Measurements from ENCODE around the gene MRPL1. TPM values are rescaled to one million over a fixed set of nuclear protein-coding genes. Genes with fewer than 3 reads are reported as not detected.

Gene MRPL1
- total and polyA plus RNA-seq, 2 of the 13 experiments (the other 11 are each of a cell fraction or from before 2014, with no cell fraction given) = 23.3 to 61.5 TPM

DNA sequence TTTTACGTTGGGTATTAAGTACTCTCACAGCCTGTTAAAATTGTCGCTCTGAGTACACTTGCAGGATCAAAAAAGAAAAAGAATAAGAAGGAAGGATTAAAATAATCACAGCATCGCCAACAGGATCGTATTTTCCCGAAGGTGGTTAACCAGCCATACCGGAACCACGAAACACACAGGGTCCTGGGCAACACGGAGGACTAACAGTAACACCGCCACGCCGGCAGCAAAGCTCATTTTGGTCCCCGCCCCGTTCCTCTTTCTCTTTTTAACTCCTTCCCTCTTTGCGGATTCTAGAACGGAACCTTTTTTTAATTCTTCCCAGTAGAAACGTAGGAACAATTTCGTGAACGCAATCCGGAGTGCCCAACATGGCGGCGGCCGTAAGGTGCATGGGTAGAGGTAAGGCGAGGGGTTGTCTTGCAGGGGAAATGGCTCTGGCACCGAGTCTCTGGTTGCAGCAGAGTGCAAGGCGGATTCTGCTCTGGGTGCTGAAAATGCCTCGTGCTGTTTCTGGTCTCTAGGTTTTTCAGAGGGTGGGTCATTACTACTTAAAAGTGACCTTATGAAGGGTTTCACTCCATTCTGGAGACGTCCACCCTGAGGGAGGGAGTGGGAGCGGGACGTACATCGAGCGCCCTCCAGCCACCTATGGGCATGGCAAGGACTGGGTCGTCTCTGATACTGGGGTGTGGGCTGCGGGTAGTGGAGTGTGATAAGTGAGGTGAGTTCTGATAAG is at the start of gene MRPL1 (continued):
- no peak for TF ChIP-seq ZNF790 (CRISPR knock-in tag; IDR thresholded peaks at IDR 0.05; ENCODE audit: borderline replicate concordance)
- peak; percentile 79 for TF ChIP-seq ZNF746 (CRISPR knock-in tag; IDR thresholded peaks at IDR 0.05)
- TF ChIP-seq ZSCAN31 (CRISPR knock-in tag; IDR thresholded peaks at IDR 0.05; ENCODE audit: low read depth) = peak; percentile 80
- TF ChIP-seq HDAC2 (CRISPR knock-in tag; IDR thresholded peaks at IDR 0.05) = peak; percentile 84
- TF ChIP-seq ZNF614 (CRISPR knock-in tag; IDR thresholded peaks at IDR 0.05; ENCODE audit: borderline replicate concordance) = peak; percentile 92; the same call in 1 of the 2 replicates
- peak; percentile 80; the same call in 1 of the 2 replicates for TF ChIP-seq ATF2 (CRISPR knock-in tag; IDR thresholded peaks at IDR 0.05)
- peak; percentile 81; the same call in 1 of the 2 replicates for TF ChIP-seq ZNF280B (CRISPR knock-in tag; IDR thresholded peaks at IDR 0.05; ENCODE audit: borderline replicate concordance)
- peak; percentile 77; the same call in 1 of the 2 replicates for TF ChIP-seq GLI4 (CRISPR knock-in tag; IDR thresholded peaks at IDR 0.05; ENCODE audit: borderline replicate concordance)
- peak; percentile 75 for TF ChIP-seq TBL1XR1 (IDR thresholded peaks at IDR 0.05; ENCODE audit: borderline replicate concordance, low read length, partially characterized antibody)
- TF ChIP-seq THAP11 (CRISPR knock-in tag; IDR thresholded peaks at IDR 0.05) = peak; percentile 94
- no peak for TF ChIP-seq ZNF180 (CRISPR knock-in tag; IDR thresholded peaks at IDR 0.05; ENCODE audit: borderline replicate concordance, low read depth)
- peak; percentile 93 for TF ChIP-seq CCDC6 (CRISPR knock-in tag; IDR thresholded peaks at IDR 0.05)
- TF ChIP-seq, protein P1, sequence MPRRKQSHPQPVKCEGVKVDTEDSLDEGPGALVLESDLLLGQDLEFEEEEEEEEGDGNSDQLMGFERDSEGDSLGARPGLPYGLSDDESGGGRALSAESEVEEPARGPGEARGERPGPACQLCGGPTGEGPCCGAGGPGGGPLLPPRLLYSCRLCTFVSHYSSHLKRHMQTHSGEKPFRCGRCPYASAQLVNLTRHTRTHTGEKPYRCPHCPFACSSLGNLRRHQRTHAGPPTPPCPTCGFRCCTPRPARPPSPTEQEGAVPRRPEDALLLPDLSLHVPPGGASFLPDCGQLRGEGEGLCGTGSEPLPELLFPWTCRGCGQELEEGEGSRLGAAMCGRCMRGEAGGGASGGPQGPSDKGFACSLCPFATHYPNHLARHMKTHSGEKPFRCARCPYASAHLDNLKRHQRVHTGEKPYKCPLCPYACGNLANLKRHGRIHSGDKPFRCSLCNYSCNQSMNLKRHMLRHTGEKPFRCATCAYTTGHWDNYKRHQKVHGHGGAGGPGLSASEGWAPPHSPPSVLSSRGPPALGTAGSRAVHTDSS (CRISPR knock-in tag; conservative IDR thresholded peaks at IDR 0.05) = no peak
- TF ChIP-seq MIER3 (CRISPR knock-in tag; IDR thresholded peaks at IDR 0.05; ENCODE audit: borderline replicate concordance) = peak; percentile 92; the same call in 1 of the 2 replicates
- peak; percentile 95 for TF ChIP-seq ZNF615 (CRISPR knock-in tag; IDR thresholded peaks at IDR 0.05; ENCODE audit: borderline replicate concordance)
- 0 out of 2 replicates have a peak, but pooled peaks have one; percentile 37 for TF ChIP-seq PAX8 (CRISPR knock-in tag; IDR thresholded peaks at IDR 0.05; ENCODE audit: borderline replicate concordance)
- TF ChIP-seq, protein P2, sequence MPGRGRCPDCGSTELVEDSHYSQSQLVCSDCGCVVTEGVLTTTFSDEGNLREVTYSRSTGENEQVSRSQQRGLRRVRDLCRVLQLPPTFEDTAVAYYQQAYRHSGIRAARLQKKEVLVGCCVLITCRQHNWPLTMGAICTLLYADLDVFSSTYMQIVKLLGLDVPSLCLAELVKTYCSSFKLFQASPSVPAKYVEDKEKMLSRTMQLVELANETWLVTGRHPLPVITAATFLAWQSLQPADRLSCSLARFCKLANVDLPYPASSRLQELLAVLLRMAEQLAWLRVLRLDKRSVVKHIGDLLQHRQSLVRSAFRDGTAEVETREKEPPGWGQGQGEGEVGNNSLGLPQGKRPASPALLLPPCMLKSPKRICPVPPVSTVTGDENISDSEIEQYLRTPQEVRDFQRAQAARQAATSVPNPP (CRISPR knock-in tag; IDR thresholded peaks at IDR 0.05) = peak; percentile 73; the same call in 1 of the 2 replicates
- TF ChIP-seq ZNF350 (CRISPR knock-in tag; IDR thresholded peaks at IDR 0.05; ENCODE audit: borderline replicate concordance, low read depth) = peak; percentile 92; the same call in 1 of the 2 replicates
- peak; percentile 73 for TF ChIP-seq ZNF644 (CRISPR knock-in tag; IDR thresholded peaks at IDR 0.05; ENCODE audit: low read depth)
- TF ChIP-seq NFIC (IDR thresholded peaks at IDR 0.05; ENCODE audit: low read length) = peak; percentile 75; the same call in 1 of the 2 replicates
- peak; percentile 82; the same call in 1 of the 2 replicates for TF ChIP-seq ZKSCAN8 (CRISPR knock-in tag; IDR thresholded peaks at IDR 0.05; ENCODE audit: borderline replicate concordance)
